SK-N-MC (cell line): ENCODE results near the gene CD93.

ENCODE experiments used
- EZH2 ChIP-seq: fragments of 200-600 bp; sonication (generic); IDR thresholded peaks from one replicate; pipeline ENCODE4 v1.6.1; 2017; ENCODE audit warnings: antibody characterized with exemption
- FOXP2 ChIP-seq: optimal IDR thresholded peaks from 2 replicates; pipeline ENCODE3; 2011; ENCODE audit warnings: mild to moderate bottlenecking, moderate library complexity; ENCODE audit not compliant: insufficient read depth; ENCODE audit errors: extremely low read length, control extremely low read depth
- POLR2AphosphoS5 ChIP-seq: IDR thresholded peaks from 2 replicates; pipeline ENCODE4 v1.6.1; 2012; ENCODE audit warnings: mild to moderate bottlenecking, low read depth, low read length, borderline replicate concordance

- no peak for TF ChIP-seq POLR2AphosphoS5
- TF ChIP-seq EZH2, result no peak
- no peak for TF ChIP-seq FOXP2
Observed at GRCh38 chr20:23131766-23132165, 45.6 kb upstream of the CD93 start.
